NCI-H2107 (cell line): Measurements from ENCODE around the gene TFCP2L1.

Experiments used
- DNase-seq: peaks from one replicate; lab custom pipeline; 2025; lab: John Stamatoyannopoulos, UW

TFCP2L1 gene

GRCh38 chr2:121172456-121172855 lies 112.5 kb downstream of the TFCP2L1 start:
- DNase-seq: no peak

- DNase-seq: no peak
Observed at GRCh38 chr2:121171625-121172119, 113.3 kb downstream of the TFCP2L1 start.

- DNase-seq: no peak
Observed at GRCh38 chr2:121170577-121170976, 114.4 kb downstream of the TFCP2L1 start.

GRCh38 chr2:121167411-121167810 lies 117.6 kb downstream of the TFCP2L1 start:
- DNase-seq: no peak
